Activated CD4-positive, alpha-beta T cell treated with anti-CD3 and anti-CD28 coated beads, Interleukin-2, amount 10 ng/mL, durations not matched to agents 7 days and 5 days (primary cell): Measurements from ENCODE around the gene CRYGD. TPM values are rescaled to one million over a fixed set of nuclear protein-coding genes. Genes with fewer than 3 reads are reported as not detected.

Experiments
- CTCF ChIA-PET: fragments of 350-600 bp; sonication (Branson Sonifier 250); formaldehyde crosslinking; loops from one replicate; lab custom pipeline; 2021; ENCODE audit warnings: antibody characterized with exemption; lab: Charles Lee
- POLR2A ChIA-PET: fragments of 350-600 bp; sonication (Branson Sonifier 250); formaldehyde crosslinking; loops from one replicate; lab custom pipeline; 2021; ENCODE audit warnings: antibody characterized with exemption; lab: Charles Lee
- DNase-seq: peaks from one replicate; pipeline ENCODE4 v3.0.0-alpha.2; 2020
- H3K27ac Mint-ChIP-seq: one replicate; pipeline ENCODE4 v1.8.0; 2021; ENCODE audit warnings: mild to moderate bottlenecking, moderate library complexity, mixed read lengths
- H3K27me3 Mint-ChIP-seq: one replicate; pipeline ENCODE4 v1.8.0; 2021; ENCODE audit warnings: mixed read lengths
- H3K36me3 Mint-ChIP-seq: one replicate; pipeline ENCODE4 v1.8.0; 2021; ENCODE audit warnings: low read depth, mixed read lengths
- H3K4me1 Mint-ChIP-seq: one replicate; pipeline ENCODE4 v1.8.0; 2021; ENCODE audit warnings: mixed read lengths
- H3K4me3 Mint-ChIP-seq: one replicate; pipeline ENCODE4 v1.8.0; 2021; ENCODE audit warnings: mild to moderate bottlenecking, moderate library complexity, mixed read lengths
- H3K9me3 Mint-ChIP-seq: one replicate; pipeline ENCODE4 v1.8.0; 2021; ENCODE audit warnings: mixed read lengths
- total RNA-seq, 2 experiments: library from RNA; stranded (reverse); gene quantifications; one replicate each; pipeline ENCODE4 v1.2.3, GENCODE V29; 2021

The CRYGD gene
- total RNA-seq, 2 experiments from 2014 or later, result not detected

DNA sequence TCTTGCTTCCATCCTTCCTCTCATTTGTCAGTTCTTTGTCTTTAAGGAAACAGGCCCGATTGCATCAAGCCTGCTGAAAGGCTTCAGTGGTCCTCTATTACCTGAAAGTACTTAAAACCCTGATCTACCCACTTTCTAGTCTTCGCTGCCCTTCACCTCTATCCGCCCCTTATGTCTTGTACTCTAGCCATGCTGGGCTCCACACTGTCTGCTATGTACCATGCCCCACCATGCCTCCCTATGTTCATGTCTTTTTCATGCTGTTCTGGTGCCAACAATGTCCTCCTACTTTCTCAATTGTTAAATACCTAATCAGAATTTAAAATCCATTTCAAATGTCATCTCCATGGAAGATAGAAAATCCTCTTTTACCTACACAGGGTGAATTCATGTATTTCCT is 28.2 kb downstream of the CRYGD start:
- Mint-ChIP-seq H3K27me3 (no peaks in the 10 kb centered on the region), H3K4me1 (peaks cover 18% of the 10 kb centered on the region), H3K9me3 (no peaks in the 10 kb centered on the region), H3K27ac (no peak overlapping the region), H3K36me3 (no peaks in the 10 kb centered on the region), H3K4me3 (no peak overlapping the region)
- ChIA-PET CTCF (no interaction called here), POLR2A (no interaction called here)
- no peak for DNase-seq

DNA sequence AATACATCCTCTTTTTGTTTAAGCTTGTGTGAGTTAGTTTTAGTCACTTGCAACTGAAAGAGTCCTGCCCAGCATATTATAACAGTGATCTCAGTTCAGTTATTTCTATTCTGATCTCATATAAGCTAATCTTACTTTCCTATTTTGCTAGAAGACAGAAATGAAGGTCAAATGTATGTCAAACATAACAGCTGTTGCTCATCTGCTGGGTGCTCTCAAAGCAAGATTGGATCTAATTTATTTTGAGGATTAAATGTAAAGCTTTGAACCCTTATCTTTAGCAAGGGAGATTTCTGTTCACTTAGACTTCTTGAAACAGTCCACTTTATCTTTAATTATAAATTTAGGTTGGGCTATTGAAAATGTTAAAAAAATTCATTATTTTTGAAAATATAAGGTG is 31.2 kb downstream of the CRYGD start:
- POLR2A ChIA-PET, result no interaction called here
- H3K9me3 Mint-ChIP-seq, result no peaks in the 10 kb centered on the region
- H3K36me3 Mint-ChIP-seq, result no peaks in the 10 kb centered on the region
- H3K4me3 Mint-ChIP-seq, result no peak overlapping the region
- CTCF ChIA-PET, result interaction anchor here (0.6 kb wide), 1 partner anchor 70 kb away, joined by 3 read pairs; the partner anchor contains the start of gene CRYGA
- no peak for DNase-seq
- no peak overlapping the region for H3K27ac Mint-ChIP-seq
- no peaks in the 10 kb centered on the region for H3K27me3 Mint-ChIP-seq
- H3K4me1 Mint-ChIP-seq, result no peaks in the 10 kb centered on the region

DNA sequence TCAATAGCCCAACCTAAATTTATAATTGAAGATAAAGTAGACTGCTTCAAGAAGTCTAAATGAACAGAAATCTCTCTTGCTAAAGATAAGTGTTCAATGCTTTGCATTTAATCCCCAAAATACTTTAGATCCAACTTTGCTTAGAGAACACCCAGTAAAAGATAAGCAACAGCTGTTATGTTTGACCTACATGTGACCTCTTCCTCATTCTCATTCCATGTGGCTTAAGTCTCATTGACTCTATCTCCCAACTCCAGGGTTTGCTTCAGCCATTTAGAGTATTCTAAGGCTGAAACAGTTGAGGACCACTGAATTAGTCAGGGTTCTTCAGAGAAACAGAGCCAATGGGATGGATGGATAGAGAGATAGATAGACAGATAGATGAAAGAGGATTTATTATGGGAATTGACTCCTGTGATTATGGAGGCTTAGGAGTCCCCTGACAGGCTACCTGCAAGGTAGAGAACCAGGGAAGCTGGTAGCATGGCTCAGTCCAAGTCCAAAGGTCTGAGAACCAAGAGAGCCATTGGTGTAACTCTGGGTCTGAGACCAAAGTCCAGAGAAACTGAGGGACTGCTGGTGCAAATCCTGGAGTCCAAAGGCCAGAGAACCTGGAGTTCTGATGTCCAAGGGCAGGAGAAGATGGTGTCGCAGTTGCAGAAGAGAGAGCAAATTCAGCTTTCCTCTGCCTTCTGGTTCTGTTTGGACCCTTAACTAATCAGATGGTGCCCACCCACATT is 32.1 kb downstream of the CRYGD start:
- CTCF ChIA-PET, result no interaction called here
- DNase-seq, result no peak
- no peaks in the 10 kb centered on the region for H3K4me1 Mint-ChIP-seq
- no peak overlapping the region for H3K27ac Mint-ChIP-seq
- H3K27me3 Mint-ChIP-seq, result no peaks in the 10 kb centered on the region
- POLR2A ChIA-PET, result no interaction called here
- H3K9me3 Mint-ChIP-seq, result no peaks in the 10 kb centered on the region
- H3K36me3 Mint-ChIP-seq, result no peaks in the 10 kb centered on the region
- no peak overlapping the region for H3K4me3 Mint-ChIP-seq

DNA sequence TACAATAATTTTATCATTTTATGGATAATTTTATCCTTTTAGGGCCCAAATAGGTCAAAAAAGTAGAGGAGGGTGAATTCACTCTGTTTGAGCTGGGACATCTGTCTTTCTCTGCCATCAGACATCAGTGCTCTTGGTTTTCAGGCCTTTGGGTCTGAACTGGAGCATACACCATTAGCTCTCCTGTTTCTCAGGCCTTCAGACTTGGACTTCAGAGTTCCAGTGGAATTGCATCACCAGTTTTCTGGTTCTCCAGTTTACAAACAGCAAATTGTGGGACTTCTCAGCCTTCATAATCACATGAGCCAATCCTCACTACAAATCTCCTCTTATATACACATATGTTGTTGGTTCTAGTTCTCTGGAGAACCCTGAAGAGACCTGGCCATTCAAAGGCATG is 33.9 kb downstream of the CRYGD start:
- H3K9me3 Mint-ChIP-seq, result no peaks in the 10 kb centered on the region
- H3K36me3 Mint-ChIP-seq, result no peaks in the 10 kb centered on the region
- H3K27ac Mint-ChIP-seq, result no peak overlapping the region
- no peak overlapping the region for H3K4me3 Mint-ChIP-seq
- H3K27me3 Mint-ChIP-seq, result no peaks in the 10 kb centered on the region
- POLR2A ChIA-PET, result no interaction called here
- CTCF ChIA-PET, result no interaction called here
- DNase-seq, result no peak
- H3K4me1 Mint-ChIP-seq, result no peaks in the 10 kb centered on the region

DNA sequence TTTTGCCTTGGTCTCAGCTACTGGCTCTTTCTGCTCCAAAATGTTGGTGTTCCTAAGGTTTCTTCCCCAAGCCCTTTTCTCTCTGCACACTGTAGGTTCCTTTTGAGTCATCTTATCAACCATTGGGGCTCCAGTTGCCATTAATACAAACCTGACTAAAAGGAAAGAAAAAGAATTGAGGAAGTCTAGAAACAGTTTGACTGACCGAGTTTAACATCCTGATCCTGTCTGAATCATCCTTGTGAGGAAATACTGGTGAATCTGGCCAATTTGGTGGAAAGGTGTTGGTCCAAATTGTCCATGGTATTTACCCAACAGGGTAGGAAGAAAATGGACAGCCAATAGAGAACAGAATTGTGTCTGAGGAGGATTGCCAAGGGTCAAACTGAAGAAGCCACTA is 38.3 kb downstream of the CRYGD start:
- Mint-ChIP-seq H3K27ac (no peak overlapping the region), H3K27me3 (peaks cover 15% of the 10 kb centered on the region), H3K4me1 (no peaks in the 10 kb centered on the region), H3K4me3 (no peak overlapping the region), H3K9me3 (no peaks in the 10 kb centered on the region), H3K36me3 (peaks cover 2% of the 10 kb centered on the region)
- ChIA-PET POLR2A (no interaction called here), CTCF (no interaction called here)
- DNase-seq, result no peak

DNA sequence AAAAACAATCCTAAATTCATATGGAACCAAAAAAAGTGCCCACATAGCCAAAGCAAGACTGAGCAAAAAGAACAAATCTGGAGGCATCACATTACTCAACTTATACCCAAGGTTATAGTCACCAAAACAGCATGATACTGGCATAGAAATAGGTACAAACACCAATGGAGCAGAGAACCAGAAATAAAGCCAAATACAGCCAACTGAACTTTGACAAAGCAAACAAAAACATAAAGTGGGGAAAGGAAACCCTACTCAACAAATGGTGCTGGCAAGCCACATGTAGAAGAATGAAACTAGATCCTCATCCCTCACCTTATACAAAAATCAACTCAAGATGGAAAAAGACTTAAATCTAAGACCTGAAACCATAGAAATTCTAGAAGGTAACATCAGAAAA is 40.5 kb downstream of the CRYGD start:
- H3K27me3 Mint-ChIP-seq, result peaks cover 24% of the 10 kb centered on the region
- POLR2A ChIA-PET, result no interaction called here
- CTCF ChIA-PET, result no interaction called here

DNA sequence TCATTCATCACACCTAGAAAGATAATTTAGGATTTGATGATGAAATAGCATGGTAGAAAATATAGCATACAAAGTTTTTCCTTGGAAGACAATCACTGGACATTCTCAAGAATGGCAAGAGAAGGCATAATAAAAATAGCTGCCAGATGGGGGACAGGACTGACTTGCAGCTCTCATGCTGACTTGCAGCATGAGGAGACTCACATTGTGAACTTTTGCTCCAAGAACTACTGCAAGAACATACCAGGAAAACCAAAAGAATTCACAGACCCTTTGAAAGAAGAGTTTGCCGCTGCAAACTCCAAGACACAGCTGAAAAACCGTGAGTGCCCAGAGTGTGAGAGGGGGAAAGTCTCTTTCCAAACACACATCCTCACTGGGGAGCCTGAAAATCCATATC is 47.0 kb downstream of the CRYGD start:
- Mint-ChIP-seq H3K9me3 (no peaks in the 10 kb centered on the region), H3K4me1 (no peaks in the 10 kb centered on the region), H3K4me3 (no peak overlapping the region), H3K27ac (no peak overlapping the region), H3K36me3 (peaks cover 2% of the 10 kb centered on the region), H3K27me3 (peaks cover 18% of the 10 kb centered on the region)
- ChIA-PET POLR2A (no interaction called here), CTCF (interaction anchor here (1.1 kb wide), 1 partner anchor 81 kb away, joined by 3 read pairs; no protein-coding TSS in a partner anchor)
- no peak for DNase-seq

More for the DNA sequence above, 40.5 kb downstream of the CRYGD start:
- peaks cover 2% of the 10 kb centered on the region for H3K36me3 Mint-ChIP-seq
- no peaks in the 10 kb centered on the region for H3K4me1 Mint-ChIP-seq
- H3K27ac Mint-ChIP-seq, result no peak overlapping the region
- no peaks in the 10 kb centered on the region for H3K9me3 Mint-ChIP-seq
- no peak overlapping the region for H3K4me3 Mint-ChIP-seq
- no peak for DNase-seq

GRCh38 chr2:208074610-208075356 is 49.5 kb downstream of the CRYGD start:
- Mint-ChIP-seq H3K4me1 (no peaks in the 10 kb centered on the region), H3K36me3 (no peaks in the 10 kb centered on the region), H3K27me3 (peaks cover 10% of the 10 kb centered on the region), H3K9me3 (no peaks in the 10 kb centered on the region), H3K27ac (no peak overlapping the region), H3K4me3 (no peak overlapping the region)
- ChIA-PET POLR2A (no interaction called here), CTCF (interaction anchor here (1.0 kb wide), 1 partner anchor 9 kb away, joined by 3 read pairs; no protein-coding TSS in a partner anchor)
- no peak for DNase-seq

GRCh38 chr2:208072250-208072892 is 52.0 kb downstream of the CRYGD start:
- Mint-ChIP-seq H3K27ac (no peak overlapping the region), H3K4me1 (no peaks in the 10 kb centered on the region), H3K9me3 (no peaks in the 10 kb centered on the region), H3K27me3 (peaks cover 1% of the 10 kb centered on the region), H3K36me3 (no peaks in the 10 kb centered on the region), H3K4me3 (no peak overlapping the region)
- ChIA-PET POLR2A (no interaction called here), CTCF (interaction anchor here (0.9 to 1.0 kb wide), 2 partner anchors 66 to 500 kb away, joined by 3 read pairs; no protein-coding TSS in a partner anchor)
- peak; percentile 67 for DNase-seq

Other genes starting within 250 kb of the CRYGD start
- 1 to 10 TPM; 6.7 to 7.7 TPM for gene PLEKHM3, start 99.0 kb downstream of the CRYGD start, total RNA-seq
- gene CRYGC, start 5.3 kb upstream of the CRYGD start, total RNA-seq, result not detected
- gene CRYGB, start 21.6 kb upstream of the CRYGD start, total RNA-seq, result not detected
- not detected for gene CRYGA, start 39.1 kb upstream of the CRYGD start, total RNA-seq
- gene C2orf80, start 65.5 kb upstream of the CRYGD start, total RNA-seq, result not detected
- gene IDH1, start 130.5 kb upstream of the CRYGD start, total RNA-seq, result 10 to 100 TPM; 25.1 to 27.3 TPM
- 10 to 100 TPM; 32.7 to 34.7 TPM for gene PIKFYVE, start 141.7 kb upstream of the CRYGD start, total RNA-seq